Measurements from ENCODE around the gene ASIC1. TPM values are rescaled to one million over a fixed set of nuclear protein-coding genes. Genes with fewer than 3 reads are reported as not detected.

ASIC1 gene
- total and polyA plus RNA-seq, 2 donors = 1.3 to 3.6 TPM

GRCh38 chr12:50049254-50050118 is 7.9 kb upstream of the ASIC1 start:
- no peak for DNase-seq (ENCODE audit: low read depth in 6 of 9, low spot score in 9 of 9)
- H3K27ac ChIP-seq (ENCODE audit: low read depth in 1 of 2, low read length in 1 of 2) = no peak overlapping the region
- H3K4me1 ChIP-seq (ENCODE audit: control insufficient read depth in 2 of 2, insufficient read depth in 2 of 2, low read length in 2 of 2) = peaks cover 0 to 6% of the 10 kb centered on the region in 2 donors
- no peak overlapping the region for H3K4me3 ChIP-seq (ENCODE audit: low read length in 2 of 2)
- WGBS = 91% methylated on average over 3 of the region's 3 CpGs
- peaks cover 21 to 67% of the 10 kb centered on the region in 2 donors for H3K27me3 ChIP-seq (ENCODE audit: control insufficient read depth in 2 of 2, insufficient read depth in 1 of 2, low read length in 1 of 2)
- H3K36me3 ChIP-seq (ENCODE audit: control insufficient read depth in 2 of 2, insufficient read depth in 2 of 2, low read length in 1 of 2) = no peaks in the 10 kb centered on the region
- H3K9me3 ChIP-seq (ENCODE audit: control insufficient read depth in 2 of 2, insufficient read depth in 1 of 2, low read length in 1 of 2) = no peaks in the 10 kb centered on the region

GRCh38 chr12:50050119-50050385 is 7.3 kb upstream of the ASIC1 start:
- Histone ChIP-seq H3K27ac (ENCODE audit: low read depth in 1 of 2, low read length in 1 of 2) (no peak overlapping the region), H3K4me3 (ENCODE audit: low read length in 2 of 2) (no peak overlapping the region), H3K9me3 (ENCODE audit: control insufficient read depth in 2 of 2, insufficient read depth in 1 of 2, low read length in 1 of 2) (no peaks in the 10 kb centered on the region), H3K27me3 (ENCODE audit: control insufficient read depth in 2 of 2, insufficient read depth in 1 of 2, low read length in 1 of 2) (peaks cover 21 to 70% of the 10 kb centered on the region in 2 donors), H3K36me3 (ENCODE audit: control insufficient read depth in 2 of 2, insufficient read depth in 2 of 2, low read length in 1 of 2) (no peaks in the 10 kb centered on the region), H3K4me1 (ENCODE audit: control insufficient read depth in 2 of 2, insufficient read depth in 2 of 2, low read length in 2 of 2) (peaks cover 0 to 6% of the 10 kb centered on the region in 2 donors)
- 96% methylated on average over 3 of the region's 3 CpGs for WGBS
- no peak for DNase-seq (ENCODE audit: low read depth in 6 of 9, low spot score in 9 of 9)

- DNase-seq (ENCODE audit: low read depth in 6 of 9, low spot score in 9 of 9) = no peak
- H3K27me3 ChIP-seq (ENCODE audit: control insufficient read depth in 2 of 2, insufficient read depth in 1 of 2, low read length in 1 of 2) = peaks cover 21 to 72% of the 10 kb centered on the region in 2 donors
- no peaks in the 10 kb centered on the region for H3K36me3 ChIP-seq (ENCODE audit: control insufficient read depth in 2 of 2, insufficient read depth in 2 of 2, low read length in 1 of 2)
- H3K4me3 ChIP-seq (ENCODE audit: low read length in 2 of 2) = no peak overlapping the region
- peaks cover 0 to 6% of the 10 kb centered on the region in 2 donors for H3K4me1 ChIP-seq (ENCODE audit: control insufficient read depth in 2 of 2, insufficient read depth in 2 of 2, low read length in 2 of 2)
- WGBS = 11% methylated on average over 37 of the region's 37 CpGs
- no peaks in the 10 kb centered on the region for H3K9me3 ChIP-seq (ENCODE audit: control insufficient read depth in 2 of 2, insufficient read depth in 1 of 2, low read length in 1 of 2)
- no peak overlapping the region for H3K27ac ChIP-seq (ENCODE audit: low read depth in 1 of 2, low read length in 1 of 2)
Measured at GRCh38 chr12:50050410-50051098, 6.8 kb upstream of the ASIC1 start.

- 58% methylated on average over 14 of the region's 14 CpGs for WGBS
- H3K27ac ChIP-seq (ENCODE audit: low read depth in 1 of 2, low read length in 1 of 2) = no peak overlapping the region
- peaks cover 0 to 12% of the 10 kb centered on the region in 2 donors for H3K4me1 ChIP-seq (ENCODE audit: control insufficient read depth in 2 of 2, insufficient read depth in 2 of 2, low read length in 2 of 2)
- H3K36me3 ChIP-seq (ENCODE audit: control insufficient read depth in 2 of 2, insufficient read depth in 2 of 2, low read length in 1 of 2) = no peaks in the 10 kb centered on the region
- peaks cover 24 to 79% of the 10 kb centered on the region in 2 donors for H3K27me3 ChIP-seq (ENCODE audit: control insufficient read depth in 2 of 2, insufficient read depth in 1 of 2, low read length in 1 of 2)
- no peak overlapping the region for H3K4me3 ChIP-seq (ENCODE audit: low read length in 2 of 2)
- DNase-seq (ENCODE audit: low read depth in 6 of 9, low spot score in 9 of 9) = no peak
- peaks cover 0 to 4% of the 10 kb centered on the region in 2 donors for H3K9me3 ChIP-seq (ENCODE audit: control insufficient read depth in 2 of 2, insufficient read depth in 1 of 2, low read length in 1 of 2)
Measured at GRCh38 chr12:50051101-50051806, 6.1 kb upstream of the ASIC1 start.

GRCh38 chr12:50052544-50052943 is 4.9 kb upstream of the ASIC1 start:
- peaks cover 3 to 22% of the 10 kb centered on the region in 2 donors for H3K4me1 ChIP-seq (ENCODE audit: control insufficient read depth in 2 of 2, insufficient read depth in 2 of 2, low read length in 2 of 2)
- H3K27me3 ChIP-seq (ENCODE audit: control insufficient read depth in 2 of 2, insufficient read depth in 1 of 2, low read length in 1 of 2) = peaks cover 31 to 88% of the 10 kb centered on the region in 2 donors
- no peak overlapping the region for H3K4me3 ChIP-seq (ENCODE audit: low read length in 2 of 2)
- no peak overlapping the region for H3K27ac ChIP-seq (ENCODE audit: low read depth in 1 of 2, low read length in 1 of 2)
- H3K36me3 ChIP-seq (ENCODE audit: control insufficient read depth in 2 of 2, insufficient read depth in 2 of 2, low read length in 1 of 2) = no peaks in the 10 kb centered on the region
- H3K9me3 ChIP-seq (ENCODE audit: control insufficient read depth in 2 of 2, insufficient read depth in 1 of 2, low read length in 1 of 2) = peaks cover 0 to 6% of the 10 kb centered on the region in 2 donors
- DNase-seq (ENCODE audit: low read depth in 6 of 9, low spot score in 9 of 9) = no peak

GRCh38 chr12:50052964-50053363 is 4.4 kb upstream of the ASIC1 start:
- DNase-seq (ENCODE audit: low read depth in 6 of 9, low spot score in 9 of 9) = no peak
- 98% methylated on average over 7 of the region's 7 CpGs for WGBS
- peaks cover 31 to 89% of the 10 kb centered on the region in 2 donors for H3K27me3 ChIP-seq (ENCODE audit: control insufficient read depth in 2 of 2, insufficient read depth in 1 of 2, low read length in 1 of 2)
- H3K4me3 ChIP-seq (ENCODE audit: low read length in 2 of 2) = no peak overlapping the region
- no peaks in the 10 kb centered on the region for H3K36me3 ChIP-seq (ENCODE audit: control insufficient read depth in 2 of 2, insufficient read depth in 2 of 2, low read length in 1 of 2)
- peaks cover 3 to 25% of the 10 kb centered on the region in 2 donors for H3K4me1 ChIP-seq (ENCODE audit: control insufficient read depth in 2 of 2, insufficient read depth in 2 of 2, low read length in 2 of 2)
- peaks cover 0 to 6% of the 10 kb centered on the region in 2 donors for H3K9me3 ChIP-seq (ENCODE audit: control insufficient read depth in 2 of 2, insufficient read depth in 1 of 2, low read length in 1 of 2)
- no peak overlapping the region for H3K27ac ChIP-seq (ENCODE audit: low read depth in 1 of 2, low read length in 1 of 2)

GRCh38 chr12:50053583-50053982 is 3.8 kb upstream of the ASIC1 start:
- peaks cover 0 to 6% of the 10 kb centered on the region in 2 donors for H3K9me3 ChIP-seq (ENCODE audit: control insufficient read depth in 2 of 2, insufficient read depth in 1 of 2, low read length in 1 of 2)
- no peak for DNase-seq (ENCODE audit: low read depth in 6 of 9, low spot score in 9 of 9)
- H3K4me3 ChIP-seq (ENCODE audit: low read length in 2 of 2) = no peak overlapping the region
- no peak overlapping the region for H3K27ac ChIP-seq (ENCODE audit: low read depth in 1 of 2, low read length in 1 of 2)
- H3K36me3 ChIP-seq (ENCODE audit: control insufficient read depth in 2 of 2, insufficient read depth in 2 of 2, low read length in 1 of 2) = no peaks in the 10 kb centered on the region
- H3K27me3 ChIP-seq (ENCODE audit: control insufficient read depth in 2 of 2, insufficient read depth in 1 of 2, low read length in 1 of 2) = peaks cover 34 to 91% of the 10 kb centered on the region in 2 donors
- peaks cover 3 to 32% of the 10 kb centered on the region in 2 donors for H3K4me1 ChIP-seq (ENCODE audit: control insufficient read depth in 2 of 2, insufficient read depth in 2 of 2, low read length in 2 of 2)
- WGBS = 55% methylated on average over 1 of the region's 1 CpG

GRCh38 chr12:50055831-50056638 is 1.4 kb upstream of the ASIC1 start:
- no peaks in the 10 kb centered on the region for H3K36me3 ChIP-seq (ENCODE audit: control insufficient read depth in 2 of 2, insufficient read depth in 2 of 2, low read length in 1 of 2)
- WGBS = 14% methylated on average over 17 of the region's 17 CpGs
- peaks cover 19 to 71% of the 10 kb centered on the region in 2 donors for H3K27me3 ChIP-seq (ENCODE audit: control insufficient read depth in 2 of 2, insufficient read depth in 1 of 2, low read length in 1 of 2)
- H3K27ac ChIP-seq (ENCODE audit: low read depth in 1 of 2, low read length in 1 of 2) = no peak overlapping the region
- peaks cover 0 to 6% of the 10 kb centered on the region in 2 donors for H3K9me3 ChIP-seq (ENCODE audit: control insufficient read depth in 2 of 2, insufficient read depth in 1 of 2, low read length in 1 of 2)
- peak in 2 of 9 donors; percentile 66 to 74 for DNase-seq (ENCODE audit: low read depth in 6 of 9, low spot score in 9 of 9)
- peaks cover 19 to 51% of the 10 kb centered on the region in 2 donors for H3K4me1 ChIP-seq (ENCODE audit: control insufficient read depth in 2 of 2, insufficient read depth in 2 of 2, low read length in 2 of 2)
- no peak overlapping the region for H3K4me3 ChIP-seq (ENCODE audit: low read length in 2 of 2)
